GM12878 (cell line): ENCODE data around the gene VN1R5. TPM values are rescaled to one million over a fixed set of nuclear protein-coding genes. Genes with fewer than 3 reads are reported as not detected.

Experiments used
- ATF7 ChIP-seq: fragments of 450-650 bp; IDR thresholded peaks from 2 replicates; pipeline ENCODE4 v1.6.1; 2016; ENCODE audit warnings: low read depth, mild to moderate bottlenecking
- CBX5 ChIP-seq: sonication (generic); IDR thresholded peaks from 2 replicates; pipeline ENCODE4 v1.6.1; 2016; ENCODE audit warnings: low read depth, moderate library complexity, mild to moderate bottlenecking, inconsistent platforms
- IKZF1 ChIP-seq: fragments of 450-650 bp; conservative IDR thresholded peaks from 2 replicates; pipeline ENCODE4 v1.6.1; 2017; ENCODE audit warnings: antibody characterized with exemption, mild to moderate bottlenecking
- KAT2A ChIP-seq: conservative IDR thresholded peaks from 2 replicates; pipeline ENCODE4 v1.6.1; 2011; ENCODE audit warnings: low read depth, low read length; ENCODE audit not compliant: control insufficient read depth
- NBN ChIP-seq: fragments of 450-650 bp; IDR thresholded peaks from 2 replicates; pipeline ENCODE4 v1.6.1; 2016
- PML ChIP-seq: IDR thresholded peaks from 2 replicates; pipeline ENCODE4 v1.6.1; 2012; ENCODE audit warnings: low read length, inconsistent platforms
- POLR2A ChIP-seq: IDR thresholded peaks from 2 replicates; pipeline ENCODE4 v1.6.1; 2011; ENCODE audit warnings: low read depth, mild to moderate bottlenecking, low read length
- POLR2AphosphoS5 ChIP-seq: IDR thresholded peaks from 2 replicates; pipeline ENCODE4 v1.6.1; 2011; ENCODE audit warnings: mild to moderate bottlenecking, low read length, inconsistent platforms
- POU2F2 ChIP-seq: IDR thresholded peaks from 3 replicates; pipeline ENCODE4 v1.6.1; 2011; ENCODE audit warnings: low read depth, mild to moderate bottlenecking, low read length, borderline replicate concordance
- RCOR1 ChIP-seq: conservative IDR thresholded peaks from 2 replicates; pipeline ENCODE4 v1.6.1; 2012; ENCODE audit warnings: low read depth, low read length, improper control_type of control experiment
- RELA ChIP-seq: fragments of 450-650 bp; IDR thresholded peaks from 2 replicates; pipeline ENCODE4 v1.8.0; 2014; ENCODE audit warnings: borderline replicate concordance; ENCODE audit not compliant: partially characterized antibody
- SPI1 ChIP-seq: IDR thresholded peaks from 2 replicates; pipeline ENCODE4 v1.6.1; 2011; ENCODE audit warnings: low read depth, mild to moderate bottlenecking, low read length, moderate library complexity, borderline replicate concordance; ENCODE audit not compliant: insufficient read depth
- SREBF1 ChIP-seq: IDR thresholded peaks from 2 replicates; pipeline ENCODE4 v1.6.1; 2012; ENCODE audit warnings: mild to moderate bottlenecking, low read length
- WRNIP1 ChIP-seq: IDR thresholded peaks from 2 replicates; pipeline ENCODE4 v1.6.1; 2011; ENCODE audit warnings: low read depth, low read length, improper control_type of control experiment, borderline replicate concordance
- polyA plus RNA-seq, 11 experiments: library from polyadenylated mRNA; depleted of rRNA in 4 of 11; unstranded in 6 of 11; stranded (reverse) in 5 of 11; fragments of >200 nt; fragmentation: Nextera tagmentation in 4 of 11; fragmentation: Illumina TruSeq in 1 of 11; extraction: Ambion mirVana in 4 of 11; extraction: Trizol in 1 of 11; gene quantifications; 1 replicate in 1 of 11; 2 replicates in 10 of 11; pipeline versions ENCODE4 v1.2.1 to v1.2.3, GENCODE V29; 2011 to 2016; ENCODE audit warnings: inconsistent platforms in 2 of 11, missing spikeins in 2 of 11, low read depth in 1 of 11
- total RNA-seq, 4 experiments: library from RNA; depleted of rRNA in 3 of 4; stranded (reverse); fragments of >200 nt in 3 of 4; fragmentation: Illumina TruSeq in 1 of 4; extraction: Trizol in 1 of 4; gene quantifications; 2 replicates each; pipeline versions ENCODE4 v1.2.1 to v1.2.3, GENCODE V29; 2013 to 2021
- TF ChIP-seq, protein P1 (sequence below): fragments of 450-650 bp; IDR thresholded peaks from 2 replicates; pipeline ENCODE4 v1.6.1; 2017; ENCODE audit warnings: mild to moderate bottlenecking
- TF ChIP-seq, protein P2 (sequence below): IDR thresholded peaks from 2 replicates; pipeline ENCODE4 v1.6.1; 2011; ENCODE audit warnings: borderline replicate concordance, low read depth, mild to moderate bottlenecking, moderate library complexity, mixed read lengths, low read length; ENCODE audit not compliant: insufficient read depth; ENCODE audit errors: extremely low read length
- TF ChIP-seq, protein P3 (sequence below): IDR thresholded peaks from 2 replicates; pipeline ENCODE4 v1.6.1; 2012; ENCODE audit warnings: improper control_type of control experiment, low read depth, low read length; ENCODE audit not compliant: insufficient replicate concordance
- TF ChIP-seq, protein P4 (sequence below): fragments of 450-650 bp; IDR thresholded peaks from 2 replicates; pipeline ENCODE4 v1.6.1; 2017; ENCODE audit warnings: mild to moderate bottlenecking, moderate library complexity

The VN1R5 gene
- total and polyA plus RNA-seq, 10 of the 15 experiments (the other 5 are each of a cell fraction or from before 2014, with no cell fraction given) = not detected

DNA sequence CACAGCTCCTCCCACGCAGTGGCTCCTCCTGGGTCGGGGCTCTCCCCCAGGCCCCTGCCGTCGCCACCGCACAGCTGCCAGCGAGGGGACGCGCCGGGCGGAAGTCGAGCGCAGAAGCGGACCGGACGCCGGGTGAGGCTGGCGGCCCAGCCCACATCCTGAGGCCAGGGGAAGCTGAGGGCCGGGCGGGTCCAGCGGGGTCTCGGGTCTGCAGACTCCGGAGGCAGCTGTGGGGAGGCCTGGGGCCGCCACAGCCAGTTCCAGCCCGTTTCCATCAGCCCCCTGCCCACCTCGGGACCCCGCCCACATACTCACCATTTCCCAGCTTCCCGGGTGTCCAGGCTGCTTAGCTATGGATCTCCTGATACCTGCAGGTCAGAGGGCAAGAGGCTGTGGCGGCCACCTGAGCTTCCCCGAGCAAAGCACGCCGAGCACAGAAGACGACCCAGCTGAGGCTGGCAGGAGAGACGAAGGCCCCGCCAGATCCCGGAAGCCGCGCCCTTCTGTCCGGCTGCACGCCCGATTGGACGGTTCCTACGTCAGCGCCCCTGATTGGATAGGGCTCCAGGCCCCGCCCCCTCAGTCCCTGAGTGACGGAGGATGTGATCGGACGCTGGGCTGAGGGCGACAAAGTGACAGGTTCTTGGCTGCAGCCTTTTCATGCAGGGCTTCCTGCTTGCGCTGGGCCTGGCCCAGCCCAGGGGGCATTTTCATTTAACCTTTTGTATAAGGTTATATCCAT, 45.3 kb upstream of the VN1R5 start (continued):
- TF ChIP-seq SREBF1 (no peak), SPI1 (0 out of 2 replicates have a peak, but pooled peaks have one; percentile 15), RCOR1 (no peak), PML (peak; percentile 79), POLR2A (peak; percentile 97), CBX5 (0 out of 2 replicates have a peak, but pooled peaks have one; percentile 19), KAT2A (no peak), NBN (peak; percentile 85), RELA (no peak), IKZF1 (peak; percentile 77), POLR2AphosphoS5 (peak; percentile 93), ATF7 (peak; percentile 75), POU2F2 (peak; percentile 64; the same call in 2 of the 3 replicates), WRNIP1 (no peak)
- TF ChIP-seq, protein P1, sequence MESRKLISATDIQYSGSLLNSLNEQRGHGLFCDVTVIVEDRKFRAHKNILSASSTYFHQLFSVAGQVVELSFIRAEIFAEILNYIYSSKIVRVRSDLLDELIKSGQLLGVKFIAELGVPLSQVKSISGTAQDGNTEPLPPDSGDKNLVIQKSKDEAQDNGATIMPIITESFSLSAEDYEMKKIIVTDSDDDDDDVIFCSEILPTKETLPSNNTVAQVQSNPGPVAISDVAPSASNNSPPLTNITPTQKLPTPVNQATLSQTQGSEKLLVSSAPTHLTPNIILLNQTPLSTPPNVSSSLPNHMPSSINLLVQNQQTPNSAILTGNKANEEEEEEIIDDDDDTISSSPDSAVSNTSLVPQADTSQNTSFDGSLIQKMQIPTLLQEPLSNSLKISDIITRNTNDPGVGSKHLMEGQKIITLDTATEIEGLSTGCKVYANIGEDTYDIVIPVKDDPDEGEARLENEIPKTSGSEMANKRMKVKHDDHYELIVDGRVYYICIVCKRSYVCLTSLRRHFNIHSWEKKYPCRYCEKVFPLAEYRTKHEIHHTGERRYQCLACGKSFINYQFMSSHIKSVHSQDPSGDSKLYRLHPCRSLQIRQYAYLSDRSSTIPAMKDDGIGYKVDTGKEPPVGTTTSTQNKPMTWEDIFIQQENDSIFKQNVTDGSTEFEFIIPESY = peak; percentile 62; the same call in 1 of the 2 replicates
- TF ChIP-seq, protein P2, sequence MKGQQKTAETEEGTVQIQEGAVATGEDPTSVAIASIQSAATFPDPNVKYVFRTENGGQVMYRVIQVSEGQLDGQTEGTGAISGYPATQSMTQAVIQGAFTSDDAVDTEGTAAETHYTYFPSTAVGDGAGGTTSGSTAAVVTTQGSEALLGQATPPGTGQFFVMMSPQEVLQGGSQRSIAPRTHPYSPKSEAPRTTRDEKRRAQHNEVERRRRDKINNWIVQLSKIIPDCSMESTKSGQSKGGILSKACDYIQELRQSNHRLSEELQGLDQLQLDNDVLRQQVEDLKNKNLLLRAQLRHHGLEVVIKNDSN = peak; percentile 8
- TF ChIP-seq, protein P3, sequence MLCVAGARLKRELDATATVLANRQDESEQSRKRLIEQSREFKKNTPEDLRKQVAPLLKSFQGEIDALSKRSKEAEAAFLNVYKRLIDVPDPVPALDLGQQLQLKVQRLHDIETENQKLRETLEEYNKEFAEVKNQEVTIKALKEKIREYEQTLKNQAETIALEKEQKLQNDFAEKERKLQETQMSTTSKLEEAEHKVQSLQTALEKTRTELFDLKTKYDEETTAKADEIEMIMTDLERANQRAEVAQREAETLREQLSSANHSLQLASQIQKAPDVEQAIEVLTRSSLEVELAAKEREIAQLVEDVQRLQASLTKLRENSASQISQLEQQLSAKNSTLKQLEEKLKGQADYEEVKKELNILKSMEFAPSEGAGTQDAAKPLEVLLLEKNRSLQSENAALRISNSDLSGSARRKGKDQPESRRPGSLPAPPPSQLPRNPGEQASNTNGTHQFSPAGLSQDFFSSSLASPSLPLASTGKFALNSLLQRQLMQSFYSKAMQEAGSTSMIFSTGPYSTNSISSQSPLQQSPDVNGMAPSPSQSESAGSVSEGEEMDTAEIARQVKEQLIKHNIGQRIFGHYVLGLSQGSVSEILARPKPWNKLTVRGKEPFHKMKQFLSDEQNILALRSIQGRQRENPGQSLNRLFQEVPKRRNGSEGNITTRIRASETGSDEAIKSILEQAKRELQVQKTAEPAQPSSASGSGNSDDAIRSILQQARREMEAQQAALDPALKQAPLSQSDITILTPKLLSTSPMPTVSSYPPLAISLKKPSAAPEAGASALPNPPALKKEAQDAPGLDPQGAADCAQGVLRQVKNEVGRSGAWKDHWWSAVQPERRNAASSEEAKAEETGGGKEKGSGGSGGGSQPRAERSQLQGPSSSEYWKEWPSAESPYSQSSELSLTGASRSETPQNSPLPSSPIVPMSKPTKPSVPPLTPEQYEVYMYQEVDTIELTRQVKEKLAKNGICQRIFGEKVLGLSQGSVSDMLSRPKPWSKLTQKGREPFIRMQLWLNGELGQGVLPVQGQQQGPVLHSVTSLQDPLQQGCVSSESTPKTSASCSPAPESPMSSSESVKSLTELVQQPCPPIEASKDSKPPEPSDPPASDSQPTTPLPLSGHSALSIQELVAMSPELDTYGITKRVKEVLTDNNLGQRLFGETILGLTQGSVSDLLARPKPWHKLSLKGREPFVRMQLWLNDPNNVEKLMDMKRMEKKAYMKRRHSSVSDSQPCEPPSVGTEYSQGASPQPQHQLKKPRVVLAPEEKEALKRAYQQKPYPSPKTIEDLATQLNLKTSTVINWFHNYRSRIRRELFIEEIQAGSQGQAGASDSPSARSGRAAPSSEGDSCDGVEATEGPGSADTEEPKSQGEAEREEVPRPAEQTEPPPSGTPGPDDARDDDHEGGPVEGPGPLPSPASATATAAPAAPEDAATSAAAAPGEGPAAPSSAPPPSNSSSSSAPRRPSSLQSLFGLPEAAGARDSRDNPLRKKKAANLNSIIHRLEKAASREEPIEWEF = no peak
- TF ChIP-seq, protein P4, sequence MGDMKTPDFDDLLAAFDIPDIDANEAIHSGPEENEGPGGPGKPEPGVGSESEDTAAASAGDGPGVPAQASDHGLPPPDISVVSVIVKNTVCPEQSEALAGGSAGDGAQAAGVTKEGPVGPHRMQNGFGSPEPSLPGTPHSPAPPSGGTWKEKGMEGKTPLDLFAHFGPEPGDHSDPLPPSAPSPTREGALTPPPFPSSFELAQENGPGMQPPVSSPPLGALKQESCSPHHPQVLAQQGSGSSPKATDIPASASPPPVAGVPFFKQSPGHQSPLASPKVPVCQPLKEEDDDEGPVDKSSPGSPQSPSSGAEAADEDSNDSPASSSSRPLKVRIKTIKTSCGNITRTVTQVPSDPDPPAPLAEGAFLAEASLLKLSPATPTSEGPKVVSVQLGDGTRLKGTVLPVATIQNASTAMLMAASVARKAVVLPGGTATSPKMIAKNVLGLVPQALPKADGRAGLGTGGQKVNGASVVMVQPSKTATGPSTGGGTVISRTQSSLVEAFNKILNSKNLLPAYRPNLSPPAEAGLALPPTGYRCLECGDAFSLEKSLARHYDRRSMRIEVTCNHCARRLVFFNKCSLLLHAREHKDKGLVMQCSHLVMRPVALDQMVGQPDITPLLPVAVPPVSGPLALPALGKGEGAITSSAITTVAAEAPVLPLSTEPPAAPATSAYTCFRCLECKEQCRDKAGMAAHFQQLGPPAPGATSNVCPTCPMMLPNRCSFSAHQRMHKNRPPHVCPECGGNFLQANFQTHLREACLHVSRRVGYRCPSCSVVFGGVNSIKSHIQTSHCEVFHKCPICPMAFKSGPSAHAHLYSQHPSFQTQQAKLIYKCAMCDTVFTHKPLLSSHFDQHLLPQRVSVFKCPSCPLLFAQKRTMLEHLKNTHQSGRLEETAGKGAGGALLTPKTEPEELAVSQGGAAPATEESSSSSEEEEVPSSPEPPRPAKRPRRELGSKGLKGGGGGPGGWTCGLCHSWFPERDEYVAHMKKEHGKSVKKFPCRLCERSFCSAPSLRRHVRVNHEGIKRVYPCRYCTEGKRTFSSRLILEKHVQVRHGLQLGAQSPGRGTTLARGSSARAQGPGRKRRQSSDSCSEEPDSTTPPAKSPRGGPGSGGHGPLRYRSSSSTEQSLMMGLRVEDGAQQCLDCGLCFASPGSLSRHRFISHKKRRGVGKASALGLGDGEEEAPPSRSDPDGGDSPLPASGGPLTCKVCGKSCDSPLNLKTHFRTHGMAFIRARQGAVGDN = peak; percentile 46; the same call in 1 of the 2 replicates
